Right kidney (tissue), 9 donors: ENCODE data around the gene PICK1.

Experiments used
- DNase-seq: peaks from one replicate; pipeline ENCODE4 v3.0.0-alpha.2; 2016
- long read RNA-seq, 8 donors: transcript quantifications; one replicate each; lab custom pipeline, GENCODE V29; 2026

PICK1 gene
- long read RNA-seq, donor 1, partial matches to known transcripts = 0 of 2 reads
- long read RNA-seq, donor 1, other reads (novel, unspliced or antisense) = 0 of 2 reads
- long read RNA-seq, donor 2, partial matches to known transcripts = 0 of 3 reads
- long read RNA-seq, donor 2, other reads (novel, unspliced or antisense) = 0 of 3 reads
- long read RNA-seq, donor 3, partial matches to known transcripts = 0 of 1 reads
- long read RNA-seq, donor 3, other reads (novel, unspliced or antisense) = 0 of 1 reads
- long read RNA-seq, donor 4, partial matches to known transcripts = 0 of 7 reads
- long read RNA-seq, donor 4, other reads (novel, unspliced or antisense) = 0 of 7 reads
- long read RNA-seq, donor 5, partial matches to known transcripts = 0 of 5 reads
- long read RNA-seq, donor 5, other reads (novel, unspliced or antisense) = 0 of 5 reads
- long read RNA-seq, donor 6, partial matches to known transcripts = 0 of 5 reads
- long read RNA-seq, donor 6, other reads (novel, unspliced or antisense) = 0 of 5 reads
- long read RNA-seq, donor 7, partial matches to known transcripts = 0 of 8 reads
- long read RNA-seq, donor 7, other reads (novel, unspliced or antisense) = 0 of 8 reads
- long read RNA-seq, donor 8, transcript PICK1-201 (13 exons, 2,055 nt) = major isoform, 5 of 9 reads
- long read RNA-seq, donor 8, partial matches to known transcripts = 0 of 9 reads
- long read RNA-seq, donor 8, other reads (novel, unspliced or antisense) = 0 of 9 reads

- peak; percentile 87 for DNase-seq
These were observed at the start of gene PICK1 for GRCh38 chr22:38056969-38057891. Gene PICK1, plus strand, starts transcription at chr22:38057404. Its CDS starts 406 bp downstream, at chr22:38057810.

DNA sequence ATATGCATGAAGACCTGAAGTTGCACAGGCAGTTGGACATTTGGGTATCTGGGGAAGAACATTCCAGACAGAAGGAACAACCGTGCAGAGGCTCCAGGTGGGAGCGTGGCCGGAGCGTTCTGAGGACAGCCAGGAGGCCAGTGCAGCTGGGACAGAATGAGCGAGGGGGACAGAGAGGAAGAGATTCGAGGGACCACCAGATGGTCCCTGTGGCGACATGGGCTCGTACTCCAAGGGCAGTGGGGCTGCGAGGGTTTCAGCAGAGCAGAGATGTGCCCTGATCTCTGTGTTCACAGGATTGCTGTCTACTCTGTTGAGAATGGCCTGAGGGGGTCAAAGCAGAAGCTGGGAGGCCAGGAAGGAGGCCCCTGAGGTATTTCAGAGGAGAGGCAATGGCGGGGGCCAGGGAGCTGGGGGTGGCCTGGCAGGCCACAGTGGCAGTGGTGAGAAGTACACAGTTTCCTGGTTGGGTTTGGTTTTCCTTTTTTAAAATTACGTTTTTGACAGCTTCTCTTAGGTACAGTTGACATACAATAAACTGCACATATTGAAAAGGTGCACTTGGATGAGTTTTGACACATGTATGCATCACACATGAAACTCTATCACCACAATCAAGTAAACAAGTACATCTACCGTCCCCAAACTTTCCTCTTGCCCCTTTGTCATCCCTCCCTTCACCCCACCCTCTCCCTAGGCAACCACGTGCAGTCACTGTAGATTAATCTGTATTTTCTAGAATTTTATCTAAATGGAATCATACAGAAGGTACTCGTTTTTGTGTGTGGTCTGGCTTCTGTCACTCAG lies 48.0 kb upstream of the PICK1 start:
- no peak for DNase-seq

- no peak for DNase-seq
These were observed 44.6 kb upstream of the PICK1 start for GRCh38 chr22:38012604-38013072.

- no peak for DNase-seq
These were observed 43.1 kb upstream of the PICK1 start for GRCh38 chr22:38014083-38014482.

- DNase-seq = no peak
These were observed 40.7 kb upstream of the PICK1 start for GRCh38 chr22:38016182-38017151.

GRCh38 chr22:38017272-38017920 lies 39.8 kb upstream of the PICK1 start:
- no peak for DNase-seq

DNA sequence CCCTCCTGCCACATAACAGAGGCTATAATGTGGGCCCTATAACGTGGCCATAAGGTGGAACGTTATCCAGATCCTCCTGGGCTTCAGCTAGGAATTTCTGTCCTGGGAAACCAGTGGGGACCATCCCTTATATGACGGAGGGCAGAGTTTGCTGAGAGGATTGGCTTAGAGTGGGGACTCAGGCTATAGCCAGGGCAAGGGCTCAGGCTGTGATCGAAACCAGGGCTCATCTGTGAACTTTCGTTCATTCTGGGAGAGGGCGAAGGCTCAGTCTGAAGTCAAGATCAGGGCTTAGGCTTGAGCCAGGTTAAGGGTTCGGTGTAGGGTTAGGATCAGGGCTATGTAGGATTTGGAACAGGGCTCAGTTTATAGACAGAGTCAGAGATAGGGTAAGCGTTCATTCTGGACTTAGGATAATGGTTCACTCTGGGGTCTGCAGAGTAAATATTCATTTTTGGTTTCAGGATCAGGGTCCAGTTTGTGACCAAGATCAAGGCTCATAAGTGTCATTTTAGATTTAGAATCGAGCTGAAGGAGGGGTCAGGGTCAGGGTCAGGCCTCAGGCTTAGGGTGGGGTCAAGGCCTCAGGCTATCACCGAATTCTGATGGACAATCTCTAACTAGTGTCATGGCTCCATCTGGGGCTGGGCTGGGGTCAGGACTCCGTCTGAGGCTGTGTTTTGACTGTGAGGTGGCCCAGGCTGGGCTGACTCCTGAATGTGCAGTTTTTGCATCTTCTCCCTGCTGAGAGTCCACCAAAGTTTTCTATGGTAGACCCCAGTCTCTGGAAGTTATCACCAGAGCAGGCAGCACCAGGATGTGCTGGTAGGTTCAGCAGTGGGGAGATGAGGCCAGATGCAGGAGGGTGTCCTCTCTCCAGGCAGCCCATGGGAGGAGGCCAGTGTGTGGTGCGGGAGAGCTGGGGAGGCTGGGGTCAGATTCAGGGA lies 39.0 kb upstream of the PICK1 start:
- DNase-seq = no peak

- DNase-seq = no peak
These were observed 38.0 kb upstream of the PICK1 start for GRCh38 chr22:38018938-38019827.

DNA sequence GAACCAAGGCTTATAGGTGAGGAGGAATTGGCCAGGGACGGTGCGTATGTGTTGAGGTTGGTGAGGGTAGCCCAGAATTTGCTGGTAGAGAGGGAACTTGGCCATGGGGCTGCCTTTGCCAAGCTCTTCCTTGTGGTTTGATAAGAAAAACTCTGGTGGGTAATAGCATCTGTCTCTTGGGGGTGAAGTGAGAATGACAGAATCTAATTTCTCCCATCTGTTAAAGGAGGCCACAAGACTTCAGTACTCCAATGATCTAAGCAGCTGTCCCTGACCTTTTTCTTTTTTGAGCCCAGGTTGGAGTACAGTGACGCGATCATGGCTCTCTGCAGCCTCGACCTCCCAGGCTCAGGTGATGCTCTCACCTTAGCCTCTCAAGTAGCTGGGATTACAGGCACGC lies 36.0 kb upstream of the PICK1 start:
- no peak for DNase-seq

DNA sequence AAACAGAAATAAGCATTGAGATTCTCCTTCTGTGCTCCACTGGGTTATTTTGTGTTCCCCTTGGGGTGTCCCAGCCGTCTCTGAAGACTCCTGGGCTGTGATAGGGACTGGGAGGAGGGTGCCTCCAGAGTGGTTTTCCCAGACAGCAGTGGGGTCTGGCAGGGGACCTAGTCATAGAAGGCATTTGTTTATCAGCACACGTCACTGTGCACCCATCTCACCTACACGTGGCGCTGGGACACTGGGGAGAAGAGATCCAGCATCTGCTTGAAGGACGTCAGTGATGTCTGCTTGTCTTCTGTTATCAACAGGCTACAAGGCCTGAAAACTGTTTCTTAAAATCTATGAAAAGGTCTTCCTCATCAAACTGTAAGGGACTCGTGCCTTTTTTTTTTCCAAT lies 34.2 kb upstream of the PICK1 start:
- DNase-seq = no peak

- no peak for DNase-seq
These were observed 31.7 kb upstream of the PICK1 start for GRCh38 chr22:38025514-38025913.

- no peak for DNase-seq
These were observed 30.8 kb upstream of the PICK1 start for GRCh38 chr22:38026130-38027111.

DNA sequence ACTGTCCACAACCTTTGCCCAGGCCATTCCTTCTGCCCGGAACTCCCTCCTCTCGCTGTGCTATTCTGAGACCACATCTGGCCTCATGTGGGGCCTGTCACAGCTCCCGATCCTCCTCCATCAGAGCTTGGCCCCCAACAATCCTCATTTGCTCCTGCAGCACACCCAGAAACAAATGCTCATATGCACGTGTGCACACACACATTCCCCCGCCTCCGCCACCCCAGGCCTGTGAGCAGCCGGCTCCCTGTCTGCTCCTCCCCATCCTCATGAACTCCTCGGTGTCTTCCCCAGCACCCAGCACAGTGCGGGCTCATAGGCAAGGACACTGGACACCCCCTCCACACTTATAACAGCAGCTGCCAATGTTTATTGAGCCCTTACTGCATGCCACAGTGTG lies 29.7 kb upstream of the PICK1 start:
- DNase-seq = no peak

DNA sequence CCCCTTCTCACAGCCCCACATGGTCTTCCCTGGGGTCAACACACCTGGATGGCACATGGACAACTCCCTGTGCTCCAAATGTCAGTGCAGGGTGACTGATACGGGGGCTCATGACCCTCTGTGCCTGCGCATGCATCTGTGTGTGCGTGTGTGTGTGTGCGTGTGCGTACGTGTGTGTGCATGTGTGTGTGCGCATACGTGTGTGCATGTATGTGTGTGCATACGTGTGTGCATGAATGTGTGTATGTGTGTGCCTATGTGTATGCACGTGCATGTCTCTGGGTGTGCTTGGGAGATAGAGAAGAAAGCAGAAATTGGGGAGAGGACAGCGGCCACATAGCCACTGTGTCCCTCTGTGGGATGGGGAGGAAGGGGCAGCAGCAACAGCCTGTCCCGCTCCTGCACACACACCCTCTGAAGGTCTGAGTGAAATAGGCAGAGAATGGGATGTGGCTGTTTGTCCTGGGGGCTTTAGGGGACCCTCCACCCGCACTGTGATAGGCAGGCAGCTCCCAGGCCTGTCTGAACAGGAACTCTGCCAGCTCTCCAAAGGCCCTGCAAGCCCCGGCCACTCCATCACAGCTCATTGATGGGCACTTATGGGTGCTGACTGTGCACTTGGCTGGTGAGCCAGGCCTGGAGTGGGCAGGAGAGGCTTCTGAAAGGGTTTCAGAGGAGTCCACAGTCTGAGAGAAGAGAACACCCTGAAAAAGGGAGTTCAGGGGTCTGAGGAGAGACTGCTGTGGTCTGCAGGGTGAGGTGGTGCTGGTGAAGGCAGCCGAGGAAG lies 28.7 kb upstream of the PICK1 start:
- no peak for DNase-seq

DNA sequence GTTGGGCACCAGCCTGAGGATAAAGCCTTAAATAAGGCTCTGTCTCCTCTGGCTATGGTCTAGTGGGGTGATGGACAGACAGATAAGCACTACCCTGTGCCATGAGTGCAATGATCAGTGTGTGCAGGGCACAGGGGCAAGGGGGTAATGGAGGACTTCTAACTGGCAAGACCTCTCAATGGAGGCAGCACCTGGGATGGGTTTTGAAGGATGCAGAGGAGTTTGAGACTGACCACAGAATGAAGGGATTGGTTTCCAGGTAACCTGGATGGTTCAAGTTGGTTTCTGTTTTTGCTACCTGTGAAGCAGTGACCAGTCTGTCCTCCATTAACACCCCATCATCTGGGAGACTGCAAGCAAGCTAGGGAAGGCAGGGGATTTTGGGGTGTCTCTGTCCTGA lies 27.8 kb upstream of the PICK1 start:
- no peak for DNase-seq
